Measurements from ENCODE around the gene SLC31A2. TPM values are rescaled to one million over a fixed set of nuclear protein-coding genes. Genes with fewer than 3 reads are reported as not detected.
A peak's percentile ranks its signal among the peaks of the same experiment; 100 is the strongest.

The SLC31A2 gene
- polyA plus RNA-seq, 1 of the 3 experiments (the other 2 are of a cell fraction) = 6.4 TPM

DNA sequence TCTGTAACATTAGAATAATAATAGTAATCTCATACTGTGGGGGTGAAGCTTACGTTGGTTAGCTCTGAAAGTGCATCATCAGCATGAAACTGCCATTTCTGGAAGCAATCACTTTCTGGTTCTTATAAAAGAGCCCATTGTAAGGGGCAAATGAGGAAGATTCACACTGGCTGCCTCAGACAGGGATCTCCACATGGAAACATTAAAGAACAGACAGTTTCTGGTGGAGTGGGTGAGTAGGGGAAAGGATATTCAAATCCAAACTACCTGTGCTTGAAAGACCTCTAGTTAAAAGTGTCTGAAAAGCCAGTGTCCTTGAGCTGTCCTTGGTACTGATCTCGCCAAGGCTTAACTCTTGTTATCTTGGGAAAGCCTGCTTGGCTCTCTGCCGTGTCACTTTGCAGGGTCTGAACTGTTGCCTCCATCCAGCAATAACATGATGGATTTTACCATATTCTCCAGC is 19.1 kb upstream of the SLC31A2 start:
- CTCF ChIA-PET = no interaction called here
- Histone ChIP-seq H3K79me2 (ENCODE audit: insufficient read depth) (no peaks in the 10 kb centered on the region), H3K9me2 (no peaks in the 10 kb centered on the region), H2AFZ (ENCODE audit: low read depth) (no peak overlapping the region), H3K27ac (ENCODE audit: low read depth in 2 of 2, low read length in 1 of 2) (no peak overlapping the region), H3K36me3 (replicated peaks in 1 of 2; ENCODE audit: control insufficient read depth in 1 of 2, insufficient read depth in 2 of 2, low read length in 1 of 2) (no peaks in the 10 kb centered on the region), H4K20me1 (ENCODE audit: insufficient read depth) (no peaks in the 10 kb centered on the region), H3K27me3 (ENCODE audit: insufficient read depth) (no peaks in the 10 kb centered on the region; the same call in 1 of the 2 replicates), H3K4me1 (ENCODE audit: control insufficient read depth in 1 of 2, insufficient read depth in 2 of 2, low read depth in 1 of 2, low read length in 1 of 2) (no peaks in the 10 kb centered on the region), H3K9ac (no peak overlapping the region), H3F3A (replicated peaks; ENCODE audit: insufficient read depth) (no peaks in the 10 kb centered on the region), H3K4me2 (no peak overlapping the region), H3K9me3 (no peaks in the 10 kb centered on the region), H3K4me3 (ENCODE audit: low read depth in 2 of 2, low read length in 1 of 2) (no peak overlapping the region)
- no peak for TF ChIP-seq MEF2A (IDR thresholded peaks at IDR 0.05; ENCODE audit: borderline replicate concordance, low read depth)
- TF ChIP-seq, protein P1, sequence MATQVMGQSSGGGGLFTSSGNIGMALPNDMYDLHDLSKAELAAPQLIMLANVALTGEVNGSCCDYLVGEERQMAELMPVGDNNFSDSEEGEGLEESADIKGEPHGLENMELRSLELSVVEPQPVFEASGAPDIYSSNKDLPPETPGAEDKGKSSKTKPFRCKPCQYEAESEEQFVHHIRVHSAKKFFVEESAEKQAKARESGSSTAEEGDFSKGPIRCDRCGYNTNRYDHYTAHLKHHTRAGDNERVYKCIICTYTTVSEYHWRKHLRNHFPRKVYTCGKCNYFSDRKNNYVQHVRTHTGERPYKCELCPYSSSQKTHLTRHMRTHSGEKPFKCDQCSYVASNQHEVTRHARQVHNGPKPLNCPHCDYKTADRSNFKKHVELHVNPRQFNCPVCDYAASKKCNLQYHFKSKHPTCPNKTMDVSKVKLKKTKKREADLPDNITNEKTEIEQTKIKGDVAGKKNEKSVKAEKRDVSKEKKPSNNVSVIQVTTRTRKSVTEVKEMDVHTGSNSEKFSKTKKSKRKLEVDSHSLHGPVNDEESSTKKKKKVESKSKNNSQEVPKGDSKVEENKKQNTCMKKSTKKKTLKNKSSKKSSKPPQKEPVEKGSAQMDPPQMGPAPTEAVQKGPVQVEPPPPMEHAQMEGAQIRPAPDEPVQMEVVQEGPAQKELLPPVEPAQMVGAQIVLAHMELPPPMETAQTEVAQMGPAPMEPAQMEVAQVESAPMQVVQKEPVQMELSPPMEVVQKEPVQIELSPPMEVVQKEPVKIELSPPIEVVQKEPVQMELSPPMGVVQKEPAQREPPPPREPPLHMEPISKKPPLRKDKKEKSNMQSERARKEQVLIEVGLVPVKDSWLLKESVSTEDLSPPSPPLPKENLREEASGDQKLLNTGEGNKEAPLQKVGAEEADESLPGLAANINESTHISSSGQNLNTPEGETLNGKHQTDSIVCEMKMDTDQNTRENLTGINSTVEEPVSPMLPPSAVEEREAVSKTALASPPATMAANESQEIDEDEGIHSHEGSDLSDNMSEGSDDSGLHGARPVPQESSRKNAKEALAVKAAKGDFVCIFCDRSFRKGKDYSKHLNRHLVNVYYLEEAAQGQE (IDR thresholded peaks at IDR 0.05; ENCODE audit: low read depth, low read length) = peak; percentile 95
- no peak for DNase-seq
- POLR2A ChIA-PET = no interaction called here
- WGBS (ENCODE audit: low lambda C conversion rate) = 45% methylated on average over 3 of the region's 3 CpGs

DNA sequence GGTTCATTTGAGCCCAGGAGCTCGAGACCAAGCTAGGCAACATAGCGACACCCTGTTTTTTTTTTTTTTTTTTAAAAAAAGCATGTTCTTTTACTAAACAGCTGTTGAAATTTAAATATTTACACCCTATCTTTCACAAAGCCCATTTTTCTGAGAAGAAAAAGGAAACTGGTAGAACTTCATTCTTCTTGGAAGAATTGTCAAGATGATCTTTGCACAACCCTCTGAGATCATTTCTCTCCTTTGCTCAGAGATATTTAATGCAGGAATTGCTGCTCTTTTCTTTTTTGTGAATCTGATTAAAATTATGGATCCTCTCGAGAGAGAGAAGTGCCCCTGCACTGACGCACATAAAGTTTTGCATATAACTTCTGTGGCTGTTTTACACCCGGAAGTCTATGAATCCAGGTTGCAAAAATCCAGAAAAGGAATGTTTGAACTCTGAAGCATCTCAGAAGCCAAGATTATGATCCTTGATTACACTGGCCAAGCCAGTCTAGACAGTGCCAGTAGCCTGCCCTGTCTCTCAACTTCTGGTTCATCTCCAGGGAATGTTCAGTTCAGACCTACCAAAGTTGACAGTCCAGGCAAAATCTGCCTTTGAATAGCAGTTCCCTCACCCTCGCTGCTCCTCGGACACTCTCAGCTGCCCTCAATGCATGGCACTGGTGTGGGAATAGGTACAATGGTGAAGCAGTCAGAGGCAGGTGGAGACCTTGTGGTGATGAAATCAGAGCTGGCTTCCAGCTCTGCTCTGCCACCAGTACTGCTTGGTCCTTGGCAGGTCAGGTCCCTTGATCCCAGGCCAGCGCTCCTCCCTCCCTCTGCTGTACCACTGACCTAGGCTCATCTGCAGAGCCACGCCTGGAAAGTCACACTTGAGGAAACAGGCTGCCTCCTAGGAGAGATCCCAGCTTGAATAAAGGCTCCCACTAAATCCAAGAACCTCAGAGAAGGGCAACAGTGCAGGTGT is 13.3 kb upstream of the SLC31A2 start:
- H3K9me2 ChIP-seq = no peaks in the 10 kb centered on the region
- no peak for TF ChIP-seq YY1 (IDR thresholded peaks at IDR 0.05; ENCODE audit: low read depth)
- TF ChIP-seq, protein P2, sequence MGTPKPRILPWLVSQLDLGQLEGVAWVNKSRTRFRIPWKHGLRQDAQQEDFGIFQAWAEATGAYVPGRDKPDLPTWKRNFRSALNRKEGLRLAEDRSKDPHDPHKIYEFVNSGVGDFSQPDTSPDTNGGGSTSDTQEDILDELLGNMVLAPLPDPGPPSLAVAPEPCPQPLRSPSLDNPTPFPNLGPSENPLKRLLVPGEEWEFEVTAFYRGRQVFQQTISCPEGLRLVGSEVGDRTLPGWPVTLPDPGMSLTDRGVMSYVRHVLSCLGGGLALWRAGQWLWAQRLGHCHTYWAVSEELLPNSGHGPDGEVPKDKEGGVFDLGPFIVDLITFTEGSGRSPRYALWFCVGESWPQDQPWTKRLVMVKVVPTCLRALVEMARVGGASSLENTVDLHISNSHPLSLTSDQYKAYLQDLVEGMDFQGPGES (IDR thresholded peaks at IDR 0.05; ENCODE audit: low read depth, low read length) = no peak
- TF ChIP-seq TAF1 (IDR thresholded peaks at IDR 0.05; ENCODE audit: borderline replicate concordance, low read depth, low read length) = no peak
- TF ChIP-seq TEAD4 (IDR thresholded peaks at IDR 0.05; ENCODE audit: borderline replicate concordance, insufficient read depth) = no peak
- TF ChIP-seq GATA2 (CRISPR knock-in tag; IDR thresholded peaks at IDR 0.05) = no peak
- no peak for TF ChIP-seq SMC3 (IDR thresholded peaks at IDR 0.05; ENCODE audit: low read depth, low read length)
- no peak for TF ChIP-seq EP300 (IDR thresholded peaks at IDR 0.05; ENCODE audit: borderline replicate concordance in 1 of 2, low read depth in 1 of 2, low read length in 1 of 2)
- no peak for TF ChIP-seq CHD2 (IDR thresholded peaks at IDR 0.05; ENCODE audit: low read length, partially characterized antibody)
- TF ChIP-seq TCF12 (IDR thresholded peaks at IDR 0.05) = no peak
- no peak for TF ChIP-seq RCOR1 (IDR thresholded peaks at IDR 0.05; ENCODE audit: low read length)
- TF ChIP-seq, protein P1 (IDR thresholded peaks at IDR 0.05; ENCODE audit: low read depth, low read length) = no peak
- TF ChIP-seq, protein P3, sequence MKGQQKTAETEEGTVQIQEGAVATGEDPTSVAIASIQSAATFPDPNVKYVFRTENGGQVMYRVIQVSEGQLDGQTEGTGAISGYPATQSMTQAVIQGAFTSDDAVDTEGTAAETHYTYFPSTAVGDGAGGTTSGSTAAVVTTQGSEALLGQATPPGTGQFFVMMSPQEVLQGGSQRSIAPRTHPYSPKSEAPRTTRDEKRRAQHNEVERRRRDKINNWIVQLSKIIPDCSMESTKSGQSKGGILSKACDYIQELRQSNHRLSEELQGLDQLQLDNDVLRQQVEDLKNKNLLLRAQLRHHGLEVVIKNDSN (IDR thresholded peaks at IDR 0.05; ENCODE audit: borderline replicate concordance, low read depth) = no peak
- no peaks in the 10 kb centered on the region for H3K9me3 ChIP-seq
- POLR2A ChIA-PET = no interaction called here
- H3K27me3 ChIP-seq (ENCODE audit: insufficient read depth) = no peaks in the 10 kb centered on the region; the same call in 1 of the 2 replicates
- no peaks in the 10 kb centered on the region for H3K4me1 ChIP-seq (ENCODE audit: control insufficient read depth in 1 of 2, insufficient read depth in 2 of 2, low read depth in 1 of 2, low read length in 1 of 2)
- no peak for DNase-seq
- H2AFZ ChIP-seq (ENCODE audit: low read depth) = no peak overlapping the region
- H3K4me2 ChIP-seq = no peak overlapping the region
- no peaks in the 10 kb centered on the region for H3K36me3 ChIP-seq (replicated peaks in 1 of 2; ENCODE audit: control insufficient read depth in 1 of 2, insufficient read depth in 2 of 2, low read length in 1 of 2)
- H3K4me3 ChIP-seq (ENCODE audit: low read depth in 2 of 2, low read length in 1 of 2) = no peak overlapping the region
- no peaks in the 10 kb centered on the region for H3F3A ChIP-seq (replicated peaks; ENCODE audit: insufficient read depth)
- H3K9ac ChIP-seq = no peak overlapping the region
- CTCF ChIA-PET = interaction anchor here (1.5 kb wide), 2 partner anchors 25 to 317 kb away, joined by 3 to 4 read pairs; no protein-coding TSS in a partner anchor
- H3K27ac ChIP-seq (ENCODE audit: low read depth in 2 of 2, low read length in 1 of 2) = no peak overlapping the region
- H4K20me1 ChIP-seq (ENCODE audit: insufficient read depth) = no peaks in the 10 kb centered on the region
- H3K79me2 ChIP-seq (ENCODE audit: insufficient read depth) = no peaks in the 10 kb centered on the region
- WGBS (ENCODE audit: low lambda C conversion rate) = 23% methylated on average over 9 of the region's 9 CpGs

All from SK-N-SH (cell line).